Measurements from ENCODE around the gene DLK1. TPM values are rescaled to one million over a fixed set of nuclear protein-coding genes. Genes with fewer than 3 reads are reported as not detected.

DLK1 gene
- total RNA-seq, 1 donor from 2014 or later: 0.86 TPM

DNA sequence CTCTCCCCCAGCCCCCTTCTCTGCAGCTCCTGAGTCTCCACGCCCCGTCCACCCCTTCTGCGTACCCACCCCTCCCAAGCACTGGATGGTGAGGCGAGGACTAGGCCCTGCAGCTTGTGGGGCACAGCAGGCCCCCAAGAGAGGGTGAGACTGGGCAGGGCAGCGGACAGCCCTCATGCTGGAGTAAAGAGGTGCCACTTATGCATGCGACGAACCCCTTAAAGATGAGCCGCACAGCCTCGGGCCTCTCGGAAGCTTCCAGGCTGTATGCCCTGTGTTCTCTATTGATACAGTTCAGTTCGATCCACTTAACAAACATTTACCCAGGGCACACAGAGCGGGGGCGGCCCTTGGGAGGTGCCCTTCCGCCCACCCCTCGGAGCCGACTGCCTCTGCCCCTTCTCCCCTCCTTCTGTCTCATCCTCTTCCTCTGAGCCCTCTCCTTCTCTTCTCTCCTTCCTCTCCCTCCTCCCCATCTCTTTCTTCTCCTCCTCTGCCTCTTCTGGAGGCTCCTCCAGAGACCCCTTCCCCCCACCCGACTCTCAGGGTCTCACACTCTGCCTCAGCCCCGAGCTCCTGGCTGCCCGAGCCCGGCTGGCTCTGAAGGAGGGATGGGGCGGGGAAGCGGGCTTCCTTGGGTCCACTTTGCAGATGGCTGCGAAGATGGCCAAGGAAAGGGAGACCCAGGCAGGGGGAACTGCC is 32.7 kb upstream of the DLK1 start:
- DNase-seq (ENCODE audit: extremely low spot score, unreplicated experiment): no peak
- no peak overlapping the region for H3K4me3 Mint-ChIP-seq (ENCODE audit: unreplicated experiment)
- peak overlapping the region; percentile 95 for H3K27ac Mint-ChIP-seq (ENCODE audit: unreplicated experiment)
- peaks cover 52% of the 10 kb centered on the region for H3K4me1 Mint-ChIP-seq (ENCODE audit: unreplicated experiment)
- no peaks in the 10 kb centered on the region for H3K36me3 Mint-ChIP-seq (ENCODE audit: unreplicated experiment)
- H3K27me3 Mint-ChIP-seq (ENCODE audit: unreplicated experiment): no peaks in the 10 kb centered on the region
- TF ChIP-seq, protein P1, sequence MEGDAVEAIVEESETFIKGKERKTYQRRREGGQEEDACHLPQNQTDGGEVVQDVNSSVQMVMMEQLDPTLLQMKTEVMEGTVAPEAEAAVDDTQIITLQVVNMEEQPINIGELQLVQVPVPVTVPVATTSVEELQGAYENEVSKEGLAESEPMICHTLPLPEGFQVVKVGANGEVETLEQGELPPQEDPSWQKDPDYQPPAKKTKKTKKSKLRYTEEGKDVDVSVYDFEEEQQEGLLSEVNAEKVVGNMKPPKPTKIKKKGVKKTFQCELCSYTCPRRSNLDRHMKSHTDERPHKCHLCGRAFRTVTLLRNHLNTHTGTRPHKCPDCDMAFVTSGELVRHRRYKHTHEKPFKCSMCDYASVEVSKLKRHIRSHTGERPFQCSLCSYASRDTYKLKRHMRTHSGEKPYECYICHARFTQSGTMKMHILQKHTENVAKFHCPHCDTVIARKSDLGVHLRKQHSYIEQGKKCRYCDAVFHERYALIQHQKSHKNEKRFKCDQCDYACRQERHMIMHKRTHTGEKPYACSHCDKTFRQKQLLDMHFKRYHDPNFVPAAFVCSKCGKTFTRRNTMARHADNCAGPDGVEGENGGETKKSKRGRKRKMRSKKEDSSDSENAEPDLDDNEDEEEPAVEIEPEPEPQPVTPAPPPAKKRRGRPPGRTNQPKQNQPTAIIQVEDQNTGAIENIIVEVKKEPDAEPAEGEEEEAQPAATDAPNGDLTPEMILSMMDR (IDR thresholded peaks at IDR 0.05): no peak
- H3K9me3 Mint-ChIP-seq (ENCODE audit: unreplicated experiment): no peaks in the 10 kb centered on the region

DNA sequence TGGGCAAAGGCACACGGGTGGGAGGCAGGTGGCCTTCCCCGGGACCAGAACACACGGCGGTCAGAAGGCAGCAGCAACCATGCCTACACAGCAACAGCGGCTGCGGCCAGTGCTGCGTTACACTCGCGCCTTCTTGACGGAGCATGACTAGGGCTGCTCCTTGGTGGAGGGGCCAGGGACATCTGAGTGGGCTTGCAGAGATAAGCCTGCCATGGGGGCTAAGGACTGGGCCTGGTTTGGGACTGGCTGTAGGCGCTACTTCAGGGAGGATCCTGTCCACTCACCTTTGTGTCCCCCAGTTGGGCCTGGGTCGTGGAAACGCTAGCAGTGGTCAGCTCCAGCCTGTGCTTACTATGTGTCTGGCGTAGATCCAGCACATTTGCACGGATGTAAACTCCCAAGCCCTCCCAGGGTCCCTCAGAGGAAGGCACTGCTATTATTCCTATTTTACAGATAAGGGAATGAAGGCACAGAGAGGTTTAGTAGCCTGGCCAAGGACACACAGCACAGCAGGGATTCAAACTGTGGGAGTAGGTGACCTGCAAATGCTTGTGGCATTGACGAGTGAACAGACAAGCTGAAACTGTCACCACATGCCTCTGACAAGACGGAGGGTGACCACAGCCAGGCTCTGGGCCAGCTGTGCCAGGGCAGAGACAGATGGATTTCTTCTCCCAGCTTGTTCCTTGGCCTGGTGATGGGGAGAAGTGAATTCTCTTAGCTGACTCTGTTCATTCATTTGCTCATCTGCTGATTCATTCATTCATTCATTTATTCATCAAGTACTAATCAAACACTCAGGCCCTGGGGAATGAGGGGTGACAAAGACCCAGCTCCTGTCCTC is 31.9 kb upstream of the DLK1 start:
- no peak overlapping the region for H3K4me3 Mint-ChIP-seq (ENCODE audit: unreplicated experiment)
- no peaks in the 10 kb centered on the region for H3K36me3 Mint-ChIP-seq (ENCODE audit: unreplicated experiment)
- no peak for DNase-seq (ENCODE audit: extremely low spot score, unreplicated experiment)
- H3K27me3 Mint-ChIP-seq (ENCODE audit: unreplicated experiment): no peaks in the 10 kb centered on the region
- H3K4me1 Mint-ChIP-seq (ENCODE audit: unreplicated experiment): peaks cover 46% of the 10 kb centered on the region
- TF ChIP-seq, protein P1 (IDR thresholded peaks at IDR 0.05): no peak
- H3K27ac Mint-ChIP-seq (ENCODE audit: unreplicated experiment): no peak overlapping the region
- no peaks in the 10 kb centered on the region for H3K9me3 Mint-ChIP-seq (ENCODE audit: unreplicated experiment)

DNA sequence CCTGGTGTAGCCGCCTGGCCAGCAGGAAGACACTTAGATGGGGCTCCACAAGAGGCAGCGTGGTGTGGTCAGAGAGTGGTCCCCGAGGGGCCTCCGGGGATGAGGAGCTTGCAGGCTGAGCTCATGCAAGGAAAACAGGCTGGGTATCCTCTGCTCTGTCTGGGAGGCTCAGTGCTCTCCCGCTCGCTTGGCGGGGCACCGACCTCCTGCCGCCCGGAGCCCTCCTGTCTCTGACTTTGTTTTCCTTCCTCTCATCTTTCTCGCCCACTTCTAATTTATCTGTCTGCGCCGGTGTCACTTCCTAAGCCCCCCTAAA is 31.3 kb upstream of the DLK1 start:
- H3K4me1 Mint-ChIP-seq (ENCODE audit: unreplicated experiment): peaks cover 43% of the 10 kb centered on the region
- TF ChIP-seq, protein P1 (IDR thresholded peaks at IDR 0.05): no peak
- no peaks in the 10 kb centered on the region for H3K9me3 Mint-ChIP-seq (ENCODE audit: unreplicated experiment)
- no peaks in the 10 kb centered on the region for H3K36me3 Mint-ChIP-seq (ENCODE audit: unreplicated experiment)
- H3K4me3 Mint-ChIP-seq (ENCODE audit: unreplicated experiment): no peak overlapping the region
- H3K27ac Mint-ChIP-seq (ENCODE audit: unreplicated experiment): no peak overlapping the region
- DNase-seq (ENCODE audit: extremely low spot score, unreplicated experiment): no peak
- H3K27me3 Mint-ChIP-seq (ENCODE audit: unreplicated experiment): no peaks in the 10 kb centered on the region

GRCh38 chr14:100696008-100696407 is 30.7 kb upstream of the DLK1 start:
- Mint-ChIP-seq H3K27ac (ENCODE audit: unreplicated experiment) (no peak overlapping the region), H3K4me3 (ENCODE audit: unreplicated experiment) (no peak overlapping the region), H3K36me3 (ENCODE audit: unreplicated experiment) (no peaks in the 10 kb centered on the region), H3K27me3 (ENCODE audit: unreplicated experiment) (no peaks in the 10 kb centered on the region), H3K4me1 (ENCODE audit: unreplicated experiment) (peaks cover 43% of the 10 kb centered on the region), H3K9me3 (ENCODE audit: unreplicated experiment) (no peaks in the 10 kb centered on the region)
- TF ChIP-seq, protein P1 (IDR thresholded peaks at IDR 0.05): no peak
- no peak for DNase-seq (ENCODE audit: extremely low spot score, unreplicated experiment)

DNA sequence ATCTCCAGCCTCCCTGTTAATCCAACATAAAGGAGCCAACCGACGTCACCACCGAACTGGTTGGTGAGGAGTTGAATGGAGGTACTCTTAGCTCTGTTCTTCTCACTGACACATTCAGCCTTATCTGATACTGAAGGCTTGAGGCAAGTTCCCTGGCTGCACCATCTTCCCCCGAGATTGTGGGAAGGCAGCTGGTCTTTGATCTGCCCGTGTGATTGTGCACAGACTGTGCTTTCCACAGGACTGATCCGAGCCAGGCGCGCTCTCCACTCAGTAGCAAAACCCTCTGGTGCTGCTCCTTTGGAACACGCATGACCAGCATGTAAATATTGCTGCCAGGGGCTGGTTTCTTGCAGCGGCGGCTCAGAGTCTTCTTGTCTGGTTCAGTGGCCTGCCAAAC is 30.1 kb upstream of the DLK1 start:
- Mint-ChIP-seq H3K9me3 (ENCODE audit: unreplicated experiment) (no peaks in the 10 kb centered on the region), H3K27ac (ENCODE audit: unreplicated experiment) (no peak overlapping the region), H3K27me3 (ENCODE audit: unreplicated experiment) (no peaks in the 10 kb centered on the region), H3K4me1 (ENCODE audit: unreplicated experiment) (peaks cover 39% of the 10 kb centered on the region), H3K36me3 (ENCODE audit: unreplicated experiment) (no peaks in the 10 kb centered on the region), H3K4me3 (ENCODE audit: unreplicated experiment) (no peak overlapping the region)
- TF ChIP-seq, protein P1 (IDR thresholded peaks at IDR 0.05): no peak
- DNase-seq (ENCODE audit: extremely low spot score, unreplicated experiment): no peak

Measured in osteocyte (in vitro differentiated cells).